ENCODE results near the gene FARP1. TPM values are rescaled to one million over a fixed set of nuclear protein-coding genes. Genes with fewer than 3 reads are reported as not detected.

The FARP1 gene
- total RNA-seq, 2 experiments from 2014 or later = 0.55 to 1.9 TPM

- POLR2A ChIA-PET = no interaction called here
- H3K36me3 Mint-ChIP-seq = peaks cover 1% of the 10 kb centered on the region
- DNase-seq (no peak), ATAC-seq (ENCODE audit: low read depth) (no peak)
- no peak overlapping the region for H3K27ac Mint-ChIP-seq
- no peak overlapping the region for H3K4me3 Mint-ChIP-seq
- H3K4me1 Mint-ChIP-seq = no peaks in the 10 kb centered on the region
- H3K27me3 Mint-ChIP-seq = peaks cover 3% of the 10 kb centered on the region
- H3K9me3 Mint-ChIP-seq = no peaks in the 10 kb centered on the region
Measured at GRCh38 chr13:98423417-98423816, 280.5 kb downstream of the FARP1 start.

GRCh38 chr13:98427331-98427995 is 284.6 kb downstream of the FARP1 start:
- Mint-ChIP-seq H3K4me3 (no peak overlapping the region), H3K27ac (no peak overlapping the region), H3K36me3 (peaks cover 1% of the 10 kb centered on the region), H3K9me3 (no peaks in the 10 kb centered on the region), H3K27me3 (no peaks in the 10 kb centered on the region), H3K4me1 (no peaks in the 10 kb centered on the region)
- DNase-seq = no peak
- POLR2A ChIA-PET = no interaction called here
- ATAC-seq (ENCODE audit: low read depth) = no peak

GRCh38 chr13:98428256-98428966 is 285.5 kb downstream of the FARP1 start:
- ATAC-seq (ENCODE audit: low read depth) (no peak), DNase-seq (no peak)
- Mint-ChIP-seq H3K4me1 (no peaks in the 10 kb centered on the region), H3K27ac (no peak overlapping the region), H3K27me3 (no peaks in the 10 kb centered on the region), H3K4me3 (no peak overlapping the region), H3K9me3 (no peaks in the 10 kb centered on the region), H3K36me3 (peaks cover 1% of the 10 kb centered on the region)
- POLR2A ChIA-PET = no interaction called here

- no peaks in the 10 kb centered on the region for H3K4me1 Mint-ChIP-seq
- H3K9me3 Mint-ChIP-seq = no peaks in the 10 kb centered on the region
- no peak overlapping the region for H3K27ac Mint-ChIP-seq
- ATAC-seq (ENCODE audit: low read depth) = no peak
- no peak overlapping the region for H3K4me3 Mint-ChIP-seq
- DNase-seq = no peak
- no peaks in the 10 kb centered on the region for H3K27me3 Mint-ChIP-seq
- POLR2A ChIA-PET = no interaction called here
- H3K36me3 Mint-ChIP-seq = peaks cover 1% of the 10 kb centered on the region
Measured at GRCh38 chr13:98429081-98429480, 286.2 kb downstream of the FARP1 start.

GRCh38 chr13:98429531-98429930 is 286.6 kb downstream of the FARP1 start:
- Mint-ChIP-seq H3K9me3 (no peaks in the 10 kb centered on the region), H3K27me3 (no peaks in the 10 kb centered on the region), H3K36me3 (peaks cover 1% of the 10 kb centered on the region), H3K4me1 (no peaks in the 10 kb centered on the region), H3K27ac (no peak overlapping the region), H3K4me3 (no peak overlapping the region)
- no peak for ATAC-seq (ENCODE audit: low read depth)
- POLR2A ChIA-PET = no interaction called here
- no peak for DNase-seq

- no peaks in the 10 kb centered on the region for H3K9me3 Mint-ChIP-seq
- POLR2A ChIA-PET = no interaction called here
- no peak overlapping the region for H3K4me3 Mint-ChIP-seq
- no peak overlapping the region for H3K27ac Mint-ChIP-seq
- H3K4me1 Mint-ChIP-seq = no peaks in the 10 kb centered on the region
- ATAC-seq (ENCODE audit: low read depth) (no peak), DNase-seq (no peak)
- peaks cover 1% of the 10 kb centered on the region for H3K36me3 Mint-ChIP-seq
- no peaks in the 10 kb centered on the region for H3K27me3 Mint-ChIP-seq
Measured at GRCh38 chr13:98429977-98430736, 287.3 kb downstream of the FARP1 start.

GRCh38 chr13:98432638-98433037 is 289.7 kb downstream of the FARP1 start:
- POLR2A ChIA-PET = no interaction called here
- DNase-seq = no peak
- H3K9me3 Mint-ChIP-seq = no peaks in the 10 kb centered on the region
- no peak overlapping the region for H3K4me3 Mint-ChIP-seq
- H3K36me3 Mint-ChIP-seq = no peaks in the 10 kb centered on the region
- peaks cover 4% of the 10 kb centered on the region for H3K27me3 Mint-ChIP-seq
- H3K27ac Mint-ChIP-seq = no peak overlapping the region
- no peaks in the 10 kb centered on the region for H3K4me1 Mint-ChIP-seq
- no peak for ATAC-seq (ENCODE audit: low read depth)

- POLR2A ChIA-PET = no interaction called here
- H3K27me3 Mint-ChIP-seq = peaks cover 4% of the 10 kb centered on the region
- no peaks in the 10 kb centered on the region for H3K4me1 Mint-ChIP-seq
- H3K27ac Mint-ChIP-seq = no peak overlapping the region
- H3K4me3 Mint-ChIP-seq = no peak overlapping the region
- no peaks in the 10 kb centered on the region for H3K9me3 Mint-ChIP-seq
- ATAC-seq (ENCODE audit: low read depth) (no peak), DNase-seq (no peak)
- H3K36me3 Mint-ChIP-seq = no peaks in the 10 kb centered on the region
Measured at GRCh38 chr13:98433654-98434053, 290.8 kb downstream of the FARP1 start.

- peaks cover 4% of the 10 kb centered on the region for H3K27me3 Mint-ChIP-seq
- no peaks in the 10 kb centered on the region for H3K36me3 Mint-ChIP-seq
- no peak overlapping the region for H3K4me3 Mint-ChIP-seq
- DNase-seq (no peak), ATAC-seq (ENCODE audit: low read depth) (no peak)
- no peaks in the 10 kb centered on the region for H3K4me1 Mint-ChIP-seq
- no peaks in the 10 kb centered on the region for H3K9me3 Mint-ChIP-seq
- POLR2A ChIA-PET = no interaction called here
- no peak overlapping the region for H3K27ac Mint-ChIP-seq
Measured at GRCh38 chr13:98434060-98434459, 291.2 kb downstream of the FARP1 start.

GRCh38 chr13:98435376-98435775 is 292.5 kb downstream of the FARP1 start:
- H3K27me3 Mint-ChIP-seq = peaks cover 4% of the 10 kb centered on the region
- ATAC-seq (ENCODE audit: low read depth) = no peak
- H3K9me3 Mint-ChIP-seq = no peaks in the 10 kb centered on the region
- no peak for DNase-seq
- H3K36me3 Mint-ChIP-seq = no peaks in the 10 kb centered on the region
- POLR2A ChIA-PET = no interaction called here
- H3K4me3 Mint-ChIP-seq = no peak overlapping the region
- H3K27ac Mint-ChIP-seq = no peak overlapping the region
- no peaks in the 10 kb centered on the region for H3K4me1 Mint-ChIP-seq

GRCh38 chr13:98436233-98436910 is 293.5 kb downstream of the FARP1 start:
- POLR2A ChIA-PET = no interaction called here
- Mint-ChIP-seq H3K27ac (no peak overlapping the region), H3K4me3 (no peak overlapping the region), H3K4me1 (no peaks in the 10 kb centered on the region), H3K9me3 (no peaks in the 10 kb centered on the region), H3K27me3 (peaks cover 4% of the 10 kb centered on the region), H3K36me3 (no peaks in the 10 kb centered on the region)
- ATAC-seq (ENCODE audit: low read depth) = no peak
- no peak for DNase-seq

- Mint-ChIP-seq H3K4me1 (no peaks in the 10 kb centered on the region), H3K4me3 (no peak overlapping the region), H3K27me3 (peaks cover 4% of the 10 kb centered on the region), H3K27ac (no peak overlapping the region), H3K36me3 (no peaks in the 10 kb centered on the region), H3K9me3 (no peaks in the 10 kb centered on the region)
- DNase-seq (no peak), ATAC-seq (ENCODE audit: low read depth) (no peak)
- POLR2A ChIA-PET = no interaction called here
Measured at GRCh38 chr13:98438246-98439125, 295.6 kb downstream of the FARP1 start.
